ENCODE results near the gene C1QTNF12. TPM values are rescaled to one million over a fixed set of nuclear protein-coding genes. Genes with fewer than 3 reads are reported as not detected.

The C1QTNF12 gene
- polyA plus RNA-seq, 1 of the 3 experiments (the other 2 are of a cell fraction): 0.59 TPM

DNA sequence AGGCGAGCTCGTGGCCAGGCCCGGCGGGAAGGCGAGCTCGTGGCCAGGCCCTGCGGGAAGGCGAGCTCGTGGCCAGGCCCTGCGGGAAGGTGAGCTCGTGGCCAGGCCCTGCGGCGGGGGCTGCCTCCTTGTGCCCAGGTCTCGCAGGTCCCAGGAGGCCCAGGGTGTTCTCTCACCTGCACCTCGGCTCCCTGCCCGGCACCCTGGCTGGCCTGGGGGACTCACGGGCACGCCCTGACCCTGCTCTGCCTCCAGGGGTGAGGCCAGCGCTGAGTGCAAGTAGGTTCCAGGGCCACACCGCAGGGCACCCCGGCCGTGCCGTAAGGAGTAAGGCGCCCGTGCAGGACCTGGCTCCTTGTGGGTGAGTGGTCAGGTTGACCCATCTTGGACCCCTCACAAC is 19.1 kb downstream of the C1QTNF12 start:
- Histone ChIP-seq H3K79me2 (ENCODE audit: insufficient read depth) (peaks cover 49% of the 10 kb centered on the region), H3F3A (replicated peaks; ENCODE audit: insufficient read depth) (peaks cover 7% of the 10 kb centered on the region), H3K27me3 (ENCODE audit: insufficient read depth) (no peaks in the 10 kb centered on the region), H3K9me3 (no peaks in the 10 kb centered on the region), H3K4me1 (ENCODE audit: control insufficient read depth in 1 of 2, insufficient read depth in 2 of 2, low read depth in 1 of 2, low read length in 1 of 2) (peaks cover 0 to 5% of the 10 kb centered on the region in 2 experiments; a peak in 1 of 4 replicates), H3K4me3 (ENCODE audit: low read depth in 2 of 2, low read length in 1 of 2) (no peak overlapping the region), H4K20me1 (ENCODE audit: insufficient read depth) (peaks cover 13% of the 10 kb centered on the region; the same call in 1 of the 2 replicates), H3K9ac (no peak overlapping the region), H3K27ac (ENCODE audit: low read depth in 2 of 2, low read length in 1 of 2) (no peak overlapping the region), H3K4me2 (no peak overlapping the region), H2AFZ (ENCODE audit: low read depth) (no peak overlapping the region), H3K36me3 (replicated peaks in 1 of 2; ENCODE audit: control insufficient read depth in 1 of 2, insufficient read depth in 2 of 2, low read length in 1 of 2) (peaks cover 0 to 28% of the 10 kb centered on the region in 2 experiments), H3K9me2 (no peaks in the 10 kb centered on the region)
- TF ChIP-seq RXRA (IDR thresholded peaks at IDR 0.05; ENCODE audit: borderline replicate concordance, low read depth) (no peak), TEAD4 (IDR thresholded peaks at IDR 0.05; ENCODE audit: borderline replicate concordance, insufficient read depth) (no peak), FOXJ3 (CRISPR knock-in tag; IDR thresholded peaks at IDR 0.05) (no peak), CHD2 (IDR thresholded peaks at IDR 0.05; ENCODE audit: low read length, partially characterized antibody) (no peak), SIN3A (IDR thresholded peaks at IDR 0.05; ENCODE audit: borderline replicate concordance, low read depth, low read length) (no peak), NFIC (IDR thresholded peaks at IDR 0.05; ENCODE audit: borderline replicate concordance) (no peak), TCF12 (IDR thresholded peaks at IDR 0.05) (no peak), FOSL2 (IDR thresholded peaks at IDR 0.05; ENCODE audit: borderline replicate concordance, low read depth) (no peak), EP300 (IDR thresholded peaks at IDR 0.05; ENCODE audit: borderline replicate concordance in 1 of 2, low read depth in 1 of 2, low read length in 1 of 2) (no peak), GATA2 (CRISPR knock-in tag; IDR thresholded peaks at IDR 0.05) (no peak), MXI1 (IDR thresholded peaks at IDR 0.05; ENCODE audit: low read depth, low read length) (no peak), TAF1 (IDR thresholded peaks at IDR 0.05; ENCODE audit: borderline replicate concordance, low read depth, low read length) (no peak), JUND (IDR thresholded peaks at IDR 0.05) (no peak)
- TF ChIP-seq, protein P1, sequence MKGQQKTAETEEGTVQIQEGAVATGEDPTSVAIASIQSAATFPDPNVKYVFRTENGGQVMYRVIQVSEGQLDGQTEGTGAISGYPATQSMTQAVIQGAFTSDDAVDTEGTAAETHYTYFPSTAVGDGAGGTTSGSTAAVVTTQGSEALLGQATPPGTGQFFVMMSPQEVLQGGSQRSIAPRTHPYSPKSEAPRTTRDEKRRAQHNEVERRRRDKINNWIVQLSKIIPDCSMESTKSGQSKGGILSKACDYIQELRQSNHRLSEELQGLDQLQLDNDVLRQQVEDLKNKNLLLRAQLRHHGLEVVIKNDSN (IDR thresholded peaks at IDR 0.05; ENCODE audit: borderline replicate concordance, low read depth): no peak
- TF ChIP-seq, protein P2, sequence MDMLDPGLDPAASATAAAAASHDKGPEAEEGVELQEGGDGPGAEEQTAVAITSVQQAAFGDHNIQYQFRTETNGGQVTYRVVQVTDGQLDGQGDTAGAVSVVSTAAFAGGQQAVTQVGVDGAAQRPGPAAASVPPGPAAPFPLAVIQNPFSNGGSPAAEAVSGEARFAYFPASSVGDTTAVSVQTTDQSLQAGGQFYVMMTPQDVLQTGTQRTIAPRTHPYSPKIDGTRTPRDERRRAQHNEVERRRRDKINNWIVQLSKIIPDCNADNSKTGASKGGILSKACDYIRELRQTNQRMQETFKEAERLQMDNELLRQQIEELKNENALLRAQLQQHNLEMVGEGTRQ (IDR thresholded peaks at IDR 0.05; ENCODE audit: borderline replicate concordance, low read depth, low read length): no peak
- TF ChIP-seq, protein P3, sequence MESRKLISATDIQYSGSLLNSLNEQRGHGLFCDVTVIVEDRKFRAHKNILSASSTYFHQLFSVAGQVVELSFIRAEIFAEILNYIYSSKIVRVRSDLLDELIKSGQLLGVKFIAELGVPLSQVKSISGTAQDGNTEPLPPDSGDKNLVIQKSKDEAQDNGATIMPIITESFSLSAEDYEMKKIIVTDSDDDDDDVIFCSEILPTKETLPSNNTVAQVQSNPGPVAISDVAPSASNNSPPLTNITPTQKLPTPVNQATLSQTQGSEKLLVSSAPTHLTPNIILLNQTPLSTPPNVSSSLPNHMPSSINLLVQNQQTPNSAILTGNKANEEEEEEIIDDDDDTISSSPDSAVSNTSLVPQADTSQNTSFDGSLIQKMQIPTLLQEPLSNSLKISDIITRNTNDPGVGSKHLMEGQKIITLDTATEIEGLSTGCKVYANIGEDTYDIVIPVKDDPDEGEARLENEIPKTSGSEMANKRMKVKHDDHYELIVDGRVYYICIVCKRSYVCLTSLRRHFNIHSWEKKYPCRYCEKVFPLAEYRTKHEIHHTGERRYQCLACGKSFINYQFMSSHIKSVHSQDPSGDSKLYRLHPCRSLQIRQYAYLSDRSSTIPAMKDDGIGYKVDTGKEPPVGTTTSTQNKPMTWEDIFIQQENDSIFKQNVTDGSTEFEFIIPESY (IDR thresholded peaks at IDR 0.05; ENCODE audit: borderline replicate concordance, low read depth): no peak
- TF ChIP-seq, protein P4, sequence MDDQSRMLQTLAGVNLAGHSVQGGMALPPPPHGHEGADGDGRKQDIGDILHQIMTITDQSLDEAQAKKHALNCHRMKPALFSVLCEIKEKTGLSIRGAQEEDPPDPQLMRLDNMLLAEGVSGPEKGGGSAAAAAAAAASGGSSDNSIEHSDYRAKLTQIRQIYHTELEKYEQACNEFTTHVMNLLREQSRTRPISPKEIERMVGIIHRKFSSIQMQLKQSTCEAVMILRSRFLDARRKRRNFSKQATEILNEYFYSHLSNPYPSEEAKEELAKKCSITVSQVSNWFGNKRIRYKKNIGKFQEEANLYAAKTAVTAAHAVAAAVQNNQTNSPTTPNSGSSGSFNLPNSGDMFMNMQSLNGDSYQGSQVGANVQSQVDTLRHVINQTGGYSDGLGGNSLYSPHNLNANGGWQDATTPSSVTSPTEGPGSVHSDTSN (IDR thresholded peaks at IDR 0.05): no peak
- TF ChIP-seq, protein P5, sequence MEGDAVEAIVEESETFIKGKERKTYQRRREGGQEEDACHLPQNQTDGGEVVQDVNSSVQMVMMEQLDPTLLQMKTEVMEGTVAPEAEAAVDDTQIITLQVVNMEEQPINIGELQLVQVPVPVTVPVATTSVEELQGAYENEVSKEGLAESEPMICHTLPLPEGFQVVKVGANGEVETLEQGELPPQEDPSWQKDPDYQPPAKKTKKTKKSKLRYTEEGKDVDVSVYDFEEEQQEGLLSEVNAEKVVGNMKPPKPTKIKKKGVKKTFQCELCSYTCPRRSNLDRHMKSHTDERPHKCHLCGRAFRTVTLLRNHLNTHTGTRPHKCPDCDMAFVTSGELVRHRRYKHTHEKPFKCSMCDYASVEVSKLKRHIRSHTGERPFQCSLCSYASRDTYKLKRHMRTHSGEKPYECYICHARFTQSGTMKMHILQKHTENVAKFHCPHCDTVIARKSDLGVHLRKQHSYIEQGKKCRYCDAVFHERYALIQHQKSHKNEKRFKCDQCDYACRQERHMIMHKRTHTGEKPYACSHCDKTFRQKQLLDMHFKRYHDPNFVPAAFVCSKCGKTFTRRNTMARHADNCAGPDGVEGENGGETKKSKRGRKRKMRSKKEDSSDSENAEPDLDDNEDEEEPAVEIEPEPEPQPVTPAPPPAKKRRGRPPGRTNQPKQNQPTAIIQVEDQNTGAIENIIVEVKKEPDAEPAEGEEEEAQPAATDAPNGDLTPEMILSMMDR (IDR thresholded peaks at IDR 0.05): no peak
- TF ChIP-seq, protein P6, sequence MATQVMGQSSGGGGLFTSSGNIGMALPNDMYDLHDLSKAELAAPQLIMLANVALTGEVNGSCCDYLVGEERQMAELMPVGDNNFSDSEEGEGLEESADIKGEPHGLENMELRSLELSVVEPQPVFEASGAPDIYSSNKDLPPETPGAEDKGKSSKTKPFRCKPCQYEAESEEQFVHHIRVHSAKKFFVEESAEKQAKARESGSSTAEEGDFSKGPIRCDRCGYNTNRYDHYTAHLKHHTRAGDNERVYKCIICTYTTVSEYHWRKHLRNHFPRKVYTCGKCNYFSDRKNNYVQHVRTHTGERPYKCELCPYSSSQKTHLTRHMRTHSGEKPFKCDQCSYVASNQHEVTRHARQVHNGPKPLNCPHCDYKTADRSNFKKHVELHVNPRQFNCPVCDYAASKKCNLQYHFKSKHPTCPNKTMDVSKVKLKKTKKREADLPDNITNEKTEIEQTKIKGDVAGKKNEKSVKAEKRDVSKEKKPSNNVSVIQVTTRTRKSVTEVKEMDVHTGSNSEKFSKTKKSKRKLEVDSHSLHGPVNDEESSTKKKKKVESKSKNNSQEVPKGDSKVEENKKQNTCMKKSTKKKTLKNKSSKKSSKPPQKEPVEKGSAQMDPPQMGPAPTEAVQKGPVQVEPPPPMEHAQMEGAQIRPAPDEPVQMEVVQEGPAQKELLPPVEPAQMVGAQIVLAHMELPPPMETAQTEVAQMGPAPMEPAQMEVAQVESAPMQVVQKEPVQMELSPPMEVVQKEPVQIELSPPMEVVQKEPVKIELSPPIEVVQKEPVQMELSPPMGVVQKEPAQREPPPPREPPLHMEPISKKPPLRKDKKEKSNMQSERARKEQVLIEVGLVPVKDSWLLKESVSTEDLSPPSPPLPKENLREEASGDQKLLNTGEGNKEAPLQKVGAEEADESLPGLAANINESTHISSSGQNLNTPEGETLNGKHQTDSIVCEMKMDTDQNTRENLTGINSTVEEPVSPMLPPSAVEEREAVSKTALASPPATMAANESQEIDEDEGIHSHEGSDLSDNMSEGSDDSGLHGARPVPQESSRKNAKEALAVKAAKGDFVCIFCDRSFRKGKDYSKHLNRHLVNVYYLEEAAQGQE (IDR thresholded peaks at IDR 0.05; ENCODE audit: low read depth, low read length): no peak
- no peak for DNase-seq
- WGBS (ENCODE audit: low lambda C conversion rate): no CpG with 5 or more reads among the region's 25 CpGs
- ChIA-PET CTCF (interaction anchor here (7.4 kb wide), 1 partner anchor 105 kb away, joined by 37 read pairs; no protein-coding TSS in a partner anchor), POLR2A (no interaction called here)

Data from SK-N-SH (cell line).